Chondrocyte (in vitro differentiated cells): ENCODE data around the gene MAML3. TPM values are rescaled to one million over a fixed set of nuclear protein-coding genes. Genes with fewer than 3 reads are reported as not detected.
A peak's percentile ranks its signal among the peaks of the same experiment; 100 is the strongest.

ENCODE experiments used
- DNase-seq: peaks from one replicate; pipeline ENCODE4 v3.0.0; 2021; ENCODE audit warnings: mixed read lengths, low spot score
- H3K27ac Mint-ChIP-seq: one replicate; pipeline ENCODE4 v1.8.0; 2021; ENCODE audit warnings: mild to moderate bottlenecking, moderate library complexity, mixed read lengths; ENCODE audit not compliant: unreplicated experiment
- H3K27me3 Mint-ChIP-seq: 2 replicates; pipeline ENCODE4 v1.8.0; 2021; ENCODE audit warnings: low read depth, mixed read lengths
- H3K36me3 Mint-ChIP-seq: 2 replicates; pipeline ENCODE4 v1.8.0; 2021; ENCODE audit warnings: low read depth, mixed read lengths
- H3K4me1 Mint-ChIP-seq: 2 replicates; pipeline ENCODE4 v1.8.0; 2021; ENCODE audit warnings: low read depth, mild to moderate bottlenecking, mixed read lengths
- H3K4me3 Mint-ChIP-seq: one replicate; pipeline ENCODE4 v1.8.0; 2021; ENCODE audit warnings: mild to moderate bottlenecking, moderate library complexity, mixed read lengths; ENCODE audit not compliant: unreplicated experiment
- H3K9me3 Mint-ChIP-seq: 2 replicates; pipeline ENCODE4 v1.8.0; 2021; ENCODE audit warnings: low read depth, mixed read lengths
- CTCF ChIP-seq: fragments of 200-600 bp; sonication (generic); IDR thresholded peaks from 2 replicates; pipeline ENCODE4 v1.5.0; 2021; ENCODE audit warnings: antibody characterized with exemption, mild to moderate bottlenecking, moderate library complexity
- total RNA-seq: library from RNA; stranded (reverse); gene quantifications from 3 replicates; pipeline ENCODE4 v1.2.1, GENCODE V29; 2021

The MAML3 gene
- total RNA-seq, 1 donor from 2014 or later: 1.6 TPM

- Mint-ChIP-seq H3K4me1 (peaks cover 15% of the 10 kb centered on the region), H3K9me3 (peaks cover 6% of the 10 kb centered on the region), H3K27ac (no peak overlapping the region), H3K36me3 (no peaks in the 10 kb centered on the region), H3K27me3 (no peaks in the 10 kb centered on the region), H3K4me3 (no peak overlapping the region)
- no peak for DNase-seq
- no peak for TF ChIP-seq CTCF
These were observed 248.5 kb downstream of the MAML3 start for GRCh38 chr4:139905489-139905888.

- Mint-ChIP-seq H3K9me3 (peaks cover 6% of the 10 kb centered on the region), H3K27me3 (no peaks in the 10 kb centered on the region), H3K36me3 (no peaks in the 10 kb centered on the region), H3K4me3 (no peak overlapping the region), H3K4me1 (peaks cover 15% of the 10 kb centered on the region), H3K27ac (no peak overlapping the region)
- no peak for DNase-seq
- no peak for TF ChIP-seq CTCF
These were observed 249.6 kb downstream of the MAML3 start for GRCh38 chr4:139904406-139904805.

- TF ChIP-seq CTCF: no peak
- Mint-ChIP-seq H3K9me3 (peaks cover 6% of the 10 kb centered on the region), H3K4me1 (peaks cover 15% of the 10 kb centered on the region), H3K27me3 (no peaks in the 10 kb centered on the region), H3K27ac (no peak overlapping the region), H3K4me3 (no peak overlapping the region), H3K36me3 (no peaks in the 10 kb centered on the region)
- DNase-seq: no peak
These were observed 250.1 kb downstream of the MAML3 start for GRCh38 chr4:139903845-139904244.

- Mint-ChIP-seq H3K27ac (no peak overlapping the region), H3K27me3 (no peaks in the 10 kb centered on the region), H3K4me3 (peak overlapping the region; percentile 43), H3K9me3 (peaks cover 6% of the 10 kb centered on the region), H3K4me1 (peaks cover 15% of the 10 kb centered on the region), H3K36me3 (no peaks in the 10 kb centered on the region)
- no peak for DNase-seq
- no peak for TF ChIP-seq CTCF
These were observed 251.4 kb downstream of the MAML3 start for GRCh38 chr4:139902321-139903320.

- peaks cover 15% of the 10 kb centered on the region for H3K4me1 Mint-ChIP-seq
- no peaks in the 10 kb centered on the region for H3K36me3 Mint-ChIP-seq
- H3K27ac Mint-ChIP-seq: no peak overlapping the region
- no peak for TF ChIP-seq CTCF
- DNase-seq: no peak
- H3K27me3 Mint-ChIP-seq: no peaks in the 10 kb centered on the region
- peaks cover 6% of the 10 kb centered on the region for H3K9me3 Mint-ChIP-seq
- peak overlapping the region; percentile 7 for H3K4me3 Mint-ChIP-seq
These were observed 252.3 kb downstream of the MAML3 start for GRCh38 chr4:139901531-139902320.
